Raji (cell line): ENCODE results near the gene CIAO2B.

Source experiments
- POLR2A ChIP-seq: IDR thresholded peaks from 2 replicates; pipeline ENCODE4 v1.6.1; 2011; ENCODE audit warnings: low read depth, low read length, control low read depth; ENCODE audit not compliant: insufficient read depth

Gene CIAO2B

DNA sequence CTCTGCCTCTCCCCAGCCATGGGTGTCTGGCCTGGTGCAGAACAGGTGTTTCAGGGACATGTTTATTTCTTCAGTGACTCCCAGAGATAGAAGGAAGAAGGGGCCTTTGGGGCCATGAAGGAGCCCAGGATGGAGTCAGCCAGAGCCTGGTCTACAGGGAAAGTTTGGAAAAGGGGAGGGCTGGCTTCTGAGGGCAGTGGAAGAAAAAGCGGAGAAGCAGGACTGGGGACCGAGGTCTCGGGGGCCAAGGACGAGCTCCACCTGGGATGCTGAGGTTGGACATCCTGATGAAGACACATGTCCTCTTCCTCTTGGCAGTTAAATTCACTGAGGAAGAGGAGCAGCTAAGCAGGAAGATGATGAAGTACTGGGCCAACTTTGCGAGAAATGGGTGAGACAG lies 8.8 kb upstream of the CIAO2B start:
- no peak for TF ChIP-seq POLR2A

DNA sequence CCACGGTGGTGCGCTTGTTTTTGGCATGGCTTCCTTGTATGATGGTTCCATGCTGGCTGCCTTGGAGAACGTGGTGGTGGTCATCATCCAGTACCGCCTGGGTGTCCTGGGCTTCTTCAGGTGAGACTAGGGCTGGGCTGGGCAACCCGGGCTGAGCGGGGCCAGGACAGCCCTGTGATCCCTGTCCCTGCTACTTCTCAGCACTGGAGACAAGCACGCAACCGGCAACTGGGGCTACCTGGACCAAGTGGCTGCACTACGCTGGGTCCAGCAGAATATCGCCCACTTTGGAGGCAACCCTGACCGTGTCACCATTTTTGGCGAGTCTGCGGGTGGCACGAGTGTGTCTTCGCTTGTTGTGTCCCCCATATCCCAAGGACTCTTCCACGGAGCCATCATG lies 6.0 kb upstream of the CIAO2B start:
- no peak for TF ChIP-seq POLR2A

DNA sequence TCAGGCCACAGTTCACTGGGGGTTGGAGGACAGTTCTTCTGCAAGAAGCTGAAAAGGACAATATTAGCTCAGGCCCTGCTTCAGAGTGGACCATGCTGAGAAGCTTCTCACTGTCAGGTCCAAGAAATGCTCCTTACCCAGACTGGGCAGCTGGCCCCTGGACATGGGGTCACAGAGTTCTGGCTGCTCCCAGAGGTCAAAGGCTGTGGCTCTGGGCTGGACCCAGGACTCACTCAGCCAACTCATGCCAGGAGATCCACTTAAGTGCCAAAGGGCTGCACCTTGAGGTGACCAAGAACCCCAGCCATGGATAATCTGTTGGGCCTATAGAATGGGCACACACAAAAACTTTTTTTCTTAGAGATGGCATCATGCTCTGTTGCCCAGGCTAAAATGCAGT lies 5.2 kb upstream of the CIAO2B start:
- TF ChIP-seq POLR2A: no peak

DNA sequence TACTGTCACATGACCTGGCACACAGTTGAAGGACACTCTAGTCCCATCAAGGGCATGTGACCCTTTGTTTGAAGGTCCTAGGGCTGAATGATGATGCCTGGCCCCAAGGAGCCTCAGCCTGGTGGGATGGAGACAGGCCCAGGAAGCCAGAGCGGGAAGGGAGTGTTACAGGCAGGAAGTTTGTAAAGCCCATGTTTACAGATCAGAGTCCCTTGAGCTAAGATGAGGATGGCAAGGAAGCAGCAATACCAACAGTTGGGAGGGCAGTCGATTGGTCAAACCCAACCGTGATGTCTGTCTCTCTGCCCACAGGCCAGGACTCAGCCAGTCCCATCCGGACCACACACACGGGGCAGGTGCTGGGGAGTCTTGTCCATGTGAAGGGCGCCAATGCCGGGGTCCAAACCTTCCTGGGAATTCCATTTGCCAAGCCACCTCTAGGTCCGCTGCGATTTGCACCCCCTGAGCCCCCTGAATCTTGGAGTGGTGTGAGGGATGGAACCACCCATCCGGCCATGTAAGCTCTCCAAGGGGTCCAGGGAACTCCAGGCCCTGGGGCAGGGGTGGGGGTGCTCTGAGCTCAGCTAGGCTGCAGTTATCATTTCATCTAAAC lies 3.6 kb upstream of the CIAO2B start:
- TF ChIP-seq POLR2A: no peak

DNA sequence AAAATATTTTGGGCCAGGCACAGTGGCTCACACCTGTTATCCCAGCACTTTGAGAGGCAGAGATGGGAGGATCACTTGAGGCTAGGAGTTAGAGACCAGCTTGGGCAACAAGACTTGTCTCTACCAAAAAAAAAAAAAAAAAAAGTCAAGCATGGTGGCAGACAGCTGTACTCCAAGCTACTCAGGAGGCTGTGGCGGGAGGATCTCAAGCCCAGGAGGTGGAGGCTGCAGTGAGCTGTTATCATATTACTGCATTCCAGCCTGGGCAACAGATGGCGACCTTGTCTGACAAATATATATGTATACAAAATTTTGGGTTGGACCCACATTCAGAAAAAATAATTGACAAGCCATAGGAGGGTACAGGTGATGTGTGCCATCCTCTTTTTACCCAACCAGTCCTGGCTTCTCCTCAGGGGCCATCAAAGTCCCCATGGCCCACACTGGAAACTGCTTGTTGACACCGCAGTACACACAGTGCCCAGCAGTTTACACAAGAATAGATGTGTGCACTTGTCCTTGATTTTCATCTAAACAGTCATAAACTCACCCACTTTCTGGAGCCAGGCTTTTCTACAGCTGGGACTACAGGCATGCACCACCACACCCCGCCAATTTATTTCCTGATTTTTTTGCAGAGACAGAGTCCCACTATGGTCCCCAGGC lies 2.8 kb upstream of the CIAO2B start:
- TF ChIP-seq POLR2A: no peak

DNA sequence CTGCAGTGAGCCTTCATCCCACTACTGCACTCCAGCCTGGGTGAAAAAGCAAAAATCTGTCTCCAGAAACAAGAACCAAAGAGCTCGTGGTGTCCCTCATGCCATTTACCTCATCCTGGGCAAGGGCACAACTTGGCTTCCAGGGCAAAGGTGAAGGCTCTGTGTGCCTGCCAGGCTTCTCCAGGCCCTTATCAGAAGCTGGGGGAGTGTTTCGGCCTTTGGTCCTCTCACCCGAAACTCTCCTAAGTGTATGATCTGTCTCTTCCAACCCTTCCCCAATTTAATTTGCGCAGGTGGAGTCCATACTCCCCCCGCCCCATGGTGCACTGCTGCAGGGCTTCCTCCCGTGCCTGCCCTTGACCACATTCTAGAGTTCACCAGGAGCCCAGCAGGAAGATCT lies 2.3 kb upstream of the CIAO2B start:
- no peak for TF ChIP-seq POLR2A

DNA sequence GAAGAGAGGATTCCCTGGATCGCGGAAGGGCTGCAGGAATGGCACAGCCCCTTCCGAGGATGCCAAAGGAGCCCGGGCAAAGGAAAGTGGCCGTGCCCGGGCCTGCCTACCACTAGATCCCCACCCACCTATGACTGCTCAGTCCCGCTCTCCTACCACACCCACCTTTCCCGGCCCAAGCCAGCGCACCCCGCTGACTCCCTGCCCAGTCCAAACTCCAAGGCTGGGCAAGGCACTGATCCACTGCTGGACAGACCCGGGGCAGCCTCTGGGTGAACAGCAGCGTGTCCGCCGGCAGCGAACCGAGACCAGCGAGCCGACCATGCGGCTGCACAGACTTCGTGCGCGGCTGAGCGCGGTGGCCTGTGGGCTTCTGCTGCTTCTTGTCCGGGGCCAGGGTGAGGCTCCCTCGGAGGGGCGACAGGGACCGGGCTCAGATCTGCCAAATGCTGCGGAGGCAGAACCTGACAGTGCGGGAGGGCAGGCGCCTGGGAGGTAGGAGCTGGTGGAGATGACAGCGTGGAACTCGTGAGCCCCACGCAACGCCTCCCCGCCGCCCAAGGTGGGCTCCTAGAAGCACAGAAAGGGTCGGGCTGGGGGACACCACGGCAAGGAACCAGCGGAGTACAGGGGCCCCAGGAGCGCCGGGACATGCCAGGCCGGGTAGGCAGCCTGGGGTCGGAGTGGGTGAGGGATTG lies 1.3 kb upstream of the CIAO2B start, which contains the start of gene CES2:
TSS of gene CES2 (plus strand) at position 203 of the 698 bp plus-strand sequence. CDS start at position 323, 120 bp downstream.
- no peak for TF ChIP-seq POLR2A

DNA sequence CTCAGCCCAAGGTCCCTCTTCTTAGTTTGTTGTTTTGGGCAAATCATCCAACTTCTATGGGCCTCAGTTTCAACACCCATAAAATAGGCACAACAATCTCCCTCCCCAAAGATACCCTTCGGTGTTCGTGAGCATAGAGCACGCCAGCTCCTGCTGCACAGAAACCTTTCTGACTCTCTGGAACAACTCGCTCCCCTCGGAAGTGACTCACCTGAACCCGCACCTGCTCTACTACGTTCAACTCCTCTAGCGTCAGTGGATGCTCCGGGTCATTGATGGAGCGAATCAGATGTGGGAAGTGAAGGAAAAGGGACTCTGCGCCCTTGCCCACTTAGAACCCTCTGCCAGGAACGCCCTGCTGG lies 445 bp downstream of the CIAO2B start:
- TF ChIP-seq POLR2A: no peak

DNA sequence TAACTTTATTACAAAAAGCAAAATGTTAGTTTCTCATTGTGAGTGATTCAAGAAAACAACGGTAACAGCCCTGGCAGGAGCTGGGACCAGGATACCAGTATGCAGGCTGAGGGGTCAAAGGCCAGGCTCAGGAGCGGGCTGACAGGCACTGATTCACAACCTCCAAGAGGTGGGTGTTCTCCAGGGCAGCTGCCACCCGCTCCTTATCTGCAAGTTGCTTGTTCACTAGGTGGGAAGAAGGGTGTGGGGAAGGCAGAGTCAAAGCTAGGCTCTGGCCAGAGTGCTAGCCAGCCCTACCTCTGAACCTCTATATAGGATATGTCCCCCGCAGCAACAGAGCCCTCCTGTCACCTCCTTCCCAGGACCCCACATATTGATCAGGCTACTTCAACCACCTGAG lies 2.1 kb downstream of the CIAO2B start:
- TF ChIP-seq POLR2A: no peak

DNA sequence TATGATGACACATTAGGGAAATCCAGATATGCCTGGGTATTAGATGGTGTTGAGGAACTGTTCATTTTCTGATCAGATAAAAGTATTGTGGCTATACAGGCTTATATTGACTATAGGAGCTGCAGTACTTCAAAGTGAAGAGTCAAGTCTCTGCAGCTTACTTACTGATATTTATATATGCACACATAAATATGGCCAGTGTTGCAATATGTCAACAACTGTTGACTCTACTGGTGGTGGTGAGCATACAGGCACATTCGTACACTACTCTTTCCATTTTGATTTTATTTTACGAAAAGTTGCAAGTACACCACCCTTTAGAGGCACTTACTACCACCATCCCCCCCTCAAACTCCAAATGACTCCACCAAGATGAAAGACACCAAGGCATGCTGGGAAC lies 2.5 kb downstream of the CIAO2B start:
- TF ChIP-seq POLR2A: no peak

DNA sequence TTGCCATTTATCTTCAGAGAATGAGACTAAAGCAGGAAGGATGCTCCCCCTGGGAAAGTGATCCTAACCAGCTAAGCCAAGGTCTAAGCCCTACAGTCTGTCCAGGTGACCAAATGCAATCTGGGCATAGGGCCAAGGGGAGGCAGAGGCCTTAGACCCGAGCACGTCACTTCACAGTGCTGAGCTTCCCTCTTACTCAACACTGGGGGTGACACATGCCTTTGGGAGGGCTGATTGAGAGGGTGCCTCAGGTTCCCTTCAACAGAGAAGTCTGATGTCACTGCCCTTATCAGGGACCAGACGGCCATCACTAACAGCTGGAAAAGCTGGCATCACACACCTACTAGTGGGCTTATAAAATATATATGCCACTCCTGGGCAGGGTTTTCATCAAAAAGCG lies 4.0 kb downstream of the CIAO2B start:
- TF ChIP-seq POLR2A: no peak

DNA sequence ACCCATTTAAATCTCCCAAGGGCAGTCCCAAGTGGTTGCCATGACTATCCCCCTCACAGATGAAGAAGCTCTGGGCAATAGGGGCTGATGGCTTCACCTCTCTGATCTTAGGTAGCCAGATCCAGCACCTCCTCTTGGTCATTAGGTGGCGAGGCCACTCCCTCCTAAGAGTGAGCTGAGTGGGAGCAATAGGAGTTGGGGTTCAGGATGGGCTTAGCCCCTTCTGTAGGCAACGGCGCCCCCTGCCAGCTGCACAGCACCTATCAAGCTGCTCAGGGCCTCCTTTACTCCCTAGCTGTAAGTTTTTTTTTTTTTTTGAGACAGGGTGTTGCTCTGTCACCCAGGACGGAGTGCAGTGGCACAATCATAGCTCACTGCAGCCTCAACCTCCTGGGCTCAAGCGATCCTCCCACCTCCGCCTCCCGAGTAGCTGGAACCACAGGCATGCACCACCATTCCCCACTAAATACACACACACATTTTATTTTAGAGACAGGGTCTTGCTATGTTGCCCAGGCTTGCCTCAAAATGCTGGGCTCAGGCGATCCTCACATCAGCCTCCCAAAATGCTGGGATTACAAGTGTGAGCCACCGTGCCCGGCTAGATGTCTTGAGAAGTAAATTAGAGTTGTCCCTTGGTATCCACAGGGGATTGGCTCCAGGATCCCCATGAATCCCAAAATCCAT lies 5.4 kb downstream of the CIAO2B start:
- TF ChIP-seq POLR2A: no peak

DNA sequence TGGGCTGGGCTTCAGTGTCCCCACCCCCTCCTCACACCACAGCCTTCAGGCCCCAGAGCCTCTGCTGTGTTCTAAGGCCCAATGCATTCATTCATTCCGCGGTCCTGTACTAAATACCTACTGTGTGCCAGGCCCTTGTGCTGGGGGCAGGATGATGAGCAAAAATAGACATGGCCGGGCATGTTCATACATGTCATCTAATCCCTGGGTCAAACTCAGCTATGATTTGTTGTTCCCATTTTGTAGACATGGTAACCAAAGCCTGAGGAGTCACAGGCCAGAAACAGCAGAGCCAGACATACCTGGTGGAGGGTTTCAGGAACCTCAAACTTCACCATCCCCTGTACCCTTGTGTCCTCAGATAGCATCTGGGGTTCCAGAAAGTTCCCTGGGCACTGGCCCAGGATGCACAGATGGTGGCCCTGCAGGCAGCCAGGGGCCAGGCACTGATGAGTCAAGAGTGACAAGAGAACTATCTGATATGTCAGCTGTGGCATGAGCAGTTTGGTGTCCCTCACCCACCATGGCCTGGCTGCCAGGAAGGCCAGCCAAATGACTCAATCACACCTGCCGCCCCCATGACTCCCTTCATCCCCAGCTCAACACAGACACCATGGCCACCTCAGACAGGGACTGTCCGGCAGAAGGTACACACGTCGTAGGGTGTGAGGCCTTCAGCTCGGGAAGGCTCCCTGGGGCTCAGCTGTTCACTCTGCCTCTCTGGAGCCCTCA lies 6.1 kb downstream of the CIAO2B start:
- TF ChIP-seq POLR2A: no peak

DNA sequence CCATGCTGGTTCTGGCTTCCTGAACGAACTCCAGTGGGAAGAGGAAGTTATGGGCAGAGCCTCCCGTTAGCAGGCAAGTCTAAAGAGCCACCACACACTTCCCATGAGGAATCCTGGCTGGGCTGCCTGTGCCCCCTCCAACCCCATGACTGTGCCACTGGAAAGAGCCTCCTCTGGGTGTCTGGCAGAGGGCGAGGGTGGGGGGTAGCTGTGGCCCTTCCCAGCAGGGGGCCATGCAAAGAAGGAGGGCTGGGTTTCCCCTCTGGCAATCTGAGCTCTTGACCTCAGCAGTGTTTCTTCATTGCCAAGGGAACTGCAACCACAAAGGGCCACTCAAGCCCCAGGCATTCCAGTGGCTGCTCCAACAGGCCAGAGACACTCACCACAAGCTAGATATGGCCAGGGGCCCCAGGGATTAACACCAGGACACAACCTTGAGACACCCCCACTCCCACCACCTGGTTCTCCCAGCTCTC lies 7.2 kb downstream of the CIAO2B start:
- no peak for TF ChIP-seq POLR2A
